Fibroblast of lung (primary cell): Measurements from ENCODE around the gene SEMA5B. TPM values are rescaled to one million over a fixed set of nuclear protein-coding genes. Genes with fewer than 3 reads are reported as not detected.

Source experiments
- DNase-seq, 2 donors: peaks; one replicate each; pipeline versions ENCODE4 v3.0.0 to v3.0.0-alpha.2; 2010; ENCODE audit warnings: low read depth in 2 of 2
- H2AFZ ChIP-seq: 2 replicates; pipeline ENCODE4 v1.5.1; 2012; ENCODE audit warnings: low read length, control low read depth, inconsistent platforms
- H3K27ac ChIP-seq: 2 replicates; pipeline ENCODE4 v1.5.1; 2011; ENCODE audit warnings: low read length, control low read depth; ENCODE audit not compliant: insufficient read depth
- H3K27me3 ChIP-seq: 2 replicates; pipeline ENCODE4 v1.5.1; 2011; ENCODE audit warnings: mild to moderate bottlenecking, low read length; ENCODE audit not compliant: control insufficient read depth, insufficient read depth
- H3K36me3 ChIP-seq: 2 replicates; pipeline ENCODE4 v1.5.1; 2011; ENCODE audit warnings: low read length; ENCODE audit not compliant: control insufficient read depth, insufficient read depth
- H3K4me1 ChIP-seq: 2 replicates; pipeline ENCODE4 v1.5.1; 2011; ENCODE audit warnings: low read length; ENCODE audit not compliant: control insufficient read depth, insufficient read depth; ENCODE audit errors: extremely low read depth
- H3K4me2 ChIP-seq: 2 replicates; pipeline ENCODE4 v1.5.1; 2011; ENCODE audit warnings: low read length, control low read depth; ENCODE audit not compliant: insufficient read depth; ENCODE audit errors: extremely low read depth
- H3K4me3 ChIP-seq, 4 experiments: fragments of 200-600 bp in 1 of 4; sonication (generic) in 1 of 4; replicated peaks in 1 of 4; 2 replicates each; pipeline ENCODE4 v1.5.1; 2011 to 2016; ENCODE audit warnings: low read length in 4 of 4, low read depth in 3 of 4, mild to moderate bottlenecking in 3 of 4, control low read depth in 2 of 4, inconsistent platforms in 1 of 4, mixed read lengths in 1 of 4; ENCODE audit not compliant: insufficient read depth in 1 of 4; ENCODE audit errors: control extremely low read depth in 1 of 4
- H3K79me2 ChIP-seq: 2 replicates; pipeline ENCODE4 v1.5.1; 2012; ENCODE audit warnings: mild to moderate bottlenecking, low read length, inconsistent platforms; ENCODE audit not compliant: control insufficient read depth, insufficient read depth
- H3K9ac ChIP-seq: 2 replicates; pipeline ENCODE4 v1.5.1; 2011; ENCODE audit warnings: mild to moderate bottlenecking, low read length, control low read depth; ENCODE audit not compliant: insufficient read depth
- H3K9me3 ChIP-seq: 2 replicates; pipeline ENCODE4 v1.5.1; 2012; ENCODE audit warnings: low read depth, low read length; ENCODE audit not compliant: control insufficient read depth, insufficient read depth
- H4K20me1 ChIP-seq: 2 replicates; pipeline ENCODE4 v1.5.1; 2011; ENCODE audit warnings: low read length; ENCODE audit not compliant: control insufficient read depth, insufficient read depth; ENCODE audit errors: extremely low read depth
- EZH2 ChIP-seq: IDR thresholded peaks from 2 replicates; pipeline ENCODE4 v1.5.1; 2012; ENCODE audit warnings: low read length, control low read depth, mild to moderate bottlenecking; ENCODE audit errors: missing control alignments
- polyA plus RNA-seq, 2 donors: library from polyadenylated mRNA; depleted of rRNA in 1 of 2; stranded (reverse) in 1 of 2; unstranded in 1 of 2; fragments of >200 nt; gene quantifications; 2 replicates each; pipeline ENCODE4 v1.2.1, GENCODE V29; 2011 to 2012; ENCODE audit warnings: missing spikeins in 1 of 2
- total RNA-seq: library from RNA; depleted of rRNA; stranded (reverse); fragments of >200 nt; gene quantifications from 2 replicates; pipeline ENCODE4 v1.2.1, GENCODE V29; 2014
- TF ChIP-seq, protein P1 (sequence below), 2 donors: IDR thresholded peaks in 1 of 2; conservative IDR thresholded peaks in 1 of 2; 1 replicate in 1 of 2; 2 replicates in 1 of 2; pipeline ENCODE4 v1.5.1; 2011 to 2012; ENCODE audit warnings: low read length in 2 of 2, control low read depth in 1 of 2, inconsistent platforms in 1 of 2, low read depth in 1 of 2, mild to moderate bottlenecking in 1 of 2

The SEMA5B gene
- total and polyA plus RNA-seq, 2 donors (not counting 1 experiment from before 2014, with no cell fraction given): not detected

DNA sequence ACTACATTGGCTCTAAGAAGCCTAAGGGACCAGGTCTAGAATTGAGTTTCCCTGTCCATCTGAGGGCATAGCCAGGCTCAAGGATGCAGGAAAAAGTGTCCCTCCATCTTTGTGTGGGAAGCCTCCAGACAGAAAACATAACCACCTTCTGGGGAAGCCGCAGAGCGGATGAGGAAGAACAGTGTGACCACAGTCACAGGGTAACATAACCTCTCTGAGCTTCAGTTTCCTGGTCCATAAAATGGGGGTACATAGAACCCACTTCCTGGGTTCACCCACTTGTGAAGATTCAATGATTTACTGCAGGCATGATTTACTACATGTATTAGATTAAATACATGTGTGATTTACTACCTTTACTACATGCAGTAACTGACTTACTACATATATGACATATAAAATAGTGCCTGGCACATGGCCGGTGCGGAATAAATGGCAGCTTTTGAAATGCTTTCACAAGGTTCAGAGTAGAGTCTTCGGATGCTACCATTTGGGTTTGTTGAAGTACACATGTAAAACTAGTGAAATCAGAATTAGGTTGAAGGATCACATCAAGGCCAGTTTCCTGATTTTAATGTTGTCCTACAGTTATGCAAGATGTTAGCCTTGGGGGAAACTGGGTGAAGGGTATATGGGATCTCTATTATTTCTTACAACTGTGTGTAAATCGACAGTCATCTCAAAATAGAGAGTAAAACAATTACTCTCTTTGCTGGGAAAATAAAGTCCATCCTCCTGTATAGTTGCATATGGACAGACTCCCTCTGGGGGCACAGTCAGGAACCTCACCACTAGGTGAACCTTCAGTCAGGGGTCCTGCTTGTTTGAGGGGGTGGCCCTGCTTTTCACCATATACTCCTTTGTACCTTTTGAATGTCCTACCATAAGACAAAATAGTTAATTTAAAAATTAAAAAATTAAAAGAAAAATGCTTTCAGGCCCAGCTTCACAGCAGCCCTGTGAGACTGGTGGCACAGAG is 86.0 kb downstream of the SEMA5B start:
- DNase-seq: no peak
- H3K27ac ChIP-seq: no peak overlapping the region
- H3K36me3 ChIP-seq: no peaks in the 10 kb centered on the region
- no peak overlapping the region for H3K4me3 ChIP-seq
- H3K79me2 ChIP-seq: no peaks in the 10 kb centered on the region
- no peak overlapping the region for H2AFZ ChIP-seq
- TF ChIP-seq EZH2: no peak
- TF ChIP-seq, protein P1, sequence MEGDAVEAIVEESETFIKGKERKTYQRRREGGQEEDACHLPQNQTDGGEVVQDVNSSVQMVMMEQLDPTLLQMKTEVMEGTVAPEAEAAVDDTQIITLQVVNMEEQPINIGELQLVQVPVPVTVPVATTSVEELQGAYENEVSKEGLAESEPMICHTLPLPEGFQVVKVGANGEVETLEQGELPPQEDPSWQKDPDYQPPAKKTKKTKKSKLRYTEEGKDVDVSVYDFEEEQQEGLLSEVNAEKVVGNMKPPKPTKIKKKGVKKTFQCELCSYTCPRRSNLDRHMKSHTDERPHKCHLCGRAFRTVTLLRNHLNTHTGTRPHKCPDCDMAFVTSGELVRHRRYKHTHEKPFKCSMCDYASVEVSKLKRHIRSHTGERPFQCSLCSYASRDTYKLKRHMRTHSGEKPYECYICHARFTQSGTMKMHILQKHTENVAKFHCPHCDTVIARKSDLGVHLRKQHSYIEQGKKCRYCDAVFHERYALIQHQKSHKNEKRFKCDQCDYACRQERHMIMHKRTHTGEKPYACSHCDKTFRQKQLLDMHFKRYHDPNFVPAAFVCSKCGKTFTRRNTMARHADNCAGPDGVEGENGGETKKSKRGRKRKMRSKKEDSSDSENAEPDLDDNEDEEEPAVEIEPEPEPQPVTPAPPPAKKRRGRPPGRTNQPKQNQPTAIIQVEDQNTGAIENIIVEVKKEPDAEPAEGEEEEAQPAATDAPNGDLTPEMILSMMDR (conservative IDR thresholded peaks at IDR 0.05 in 1 of 2, IDR thresholded peaks at IDR 0.05 in 1 of 2; ENCODE audit: low read depth in 1 of 2, low read length in 2 of 2): peak; percentile 39 to 54
- H3K9ac ChIP-seq: no peak overlapping the region
- H4K20me1 ChIP-seq: no peaks in the 10 kb centered on the region
- H3K27me3 ChIP-seq: peaks cover 6% of the 10 kb centered on the region
- H3K9me3 ChIP-seq: no peaks in the 10 kb centered on the region
- H3K4me2 ChIP-seq: no peak overlapping the region
- no peaks in the 10 kb centered on the region for H3K4me1 ChIP-seq

DNA sequence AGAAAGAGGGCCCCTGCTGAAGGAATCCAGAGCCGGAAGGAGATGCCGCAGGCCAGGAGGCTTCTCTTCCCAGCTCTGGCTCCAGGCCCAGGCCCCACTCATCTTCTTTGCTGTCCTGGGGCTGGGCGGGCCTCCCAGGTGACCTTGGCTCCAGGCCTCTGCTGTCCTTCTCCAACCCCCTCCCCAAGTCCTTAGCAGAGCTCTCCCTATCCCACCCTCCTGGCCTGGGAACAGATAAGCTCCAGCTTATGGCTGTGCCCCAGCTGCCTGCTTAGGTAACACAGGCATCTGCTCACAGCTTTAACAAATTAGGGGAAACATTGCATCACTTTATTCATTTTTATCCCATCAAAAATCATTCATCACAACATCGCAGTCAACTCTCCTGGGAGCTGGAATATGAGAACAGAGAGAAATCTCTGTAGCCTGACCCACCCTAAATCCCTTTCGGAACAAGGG is 86.9 kb downstream of the SEMA5B start:
- H4K20me1 ChIP-seq: no peaks in the 10 kb centered on the region
- H3K4me1 ChIP-seq: no peaks in the 10 kb centered on the region
- no peak overlapping the region for H2AFZ ChIP-seq
- H3K79me2 ChIP-seq: no peaks in the 10 kb centered on the region
- H3K4me2 ChIP-seq: no peak overlapping the region
- H3K9ac ChIP-seq: no peak overlapping the region
- H3K27ac ChIP-seq: no peak overlapping the region
- no peaks in the 10 kb centered on the region for H3K9me3 ChIP-seq
- TF ChIP-seq EZH2: no peak
- TF ChIP-seq, protein P1 (conservative IDR thresholded peaks at IDR 0.05 in 1 of 2, IDR thresholded peaks at IDR 0.05 in 1 of 2; ENCODE audit: low read depth in 1 of 2, low read length in 2 of 2): no peak
- peaks cover 9% of the 10 kb centered on the region for H3K27me3 ChIP-seq
- no peak for DNase-seq
- no peaks in the 10 kb centered on the region for H3K36me3 ChIP-seq
- no peak overlapping the region for H3K4me3 ChIP-seq

DNA sequence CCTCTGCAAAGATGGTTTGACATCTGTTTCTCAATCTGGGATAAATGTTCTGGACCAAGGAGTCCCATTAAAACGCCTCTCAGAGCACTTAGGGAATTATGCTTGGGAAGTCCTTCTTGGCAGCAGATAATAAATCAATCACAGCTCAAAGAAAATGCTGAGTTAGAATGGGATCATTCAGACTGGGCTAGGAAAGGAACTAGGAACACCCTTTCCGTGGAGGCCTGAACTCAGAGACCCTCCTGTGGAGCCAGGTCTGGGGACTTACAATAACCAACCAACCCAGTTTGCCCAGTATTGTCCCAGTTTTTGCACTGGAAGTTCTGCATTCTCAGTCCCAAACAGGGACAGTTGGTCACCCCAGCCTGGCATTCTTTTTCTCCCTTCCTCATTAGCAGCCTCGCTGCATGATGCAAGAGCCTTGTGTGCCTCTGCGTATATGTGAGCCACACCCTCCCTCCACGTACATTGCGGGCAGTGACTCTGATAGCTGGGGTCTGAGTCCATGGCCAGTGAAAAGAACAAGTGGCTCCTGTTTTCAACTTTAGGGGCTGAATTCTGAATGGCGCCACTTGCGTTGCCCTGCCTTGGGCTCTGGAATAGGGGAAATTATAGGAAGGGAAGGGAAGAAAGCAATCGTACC is 88.7 kb downstream of the SEMA5B start:
- Histone ChIP-seq H3K79me2 (no peaks in the 10 kb centered on the region), H2AFZ (no peak overlapping the region), H3K9me3 (no peaks in the 10 kb centered on the region), H3K9ac (no peak overlapping the region), H3K4me1 (no peaks in the 10 kb centered on the region), H3K36me3 (no peaks in the 10 kb centered on the region), H3K4me3 (no peak overlapping the region), H3K27ac (no peak overlapping the region), H3K27me3 (peaks cover 9% of the 10 kb centered on the region), H3K4me2 (no peak overlapping the region), H4K20me1 (no peaks in the 10 kb centered on the region)
- DNase-seq: no peak
- TF ChIP-seq, protein P1 (conservative IDR thresholded peaks at IDR 0.05 in 1 of 2, IDR thresholded peaks at IDR 0.05 in 1 of 2; ENCODE audit: low read depth in 1 of 2, low read length in 2 of 2): no peak
- no peak for TF ChIP-seq EZH2
